Thyroid gland (tissue), 4 donors: Measurements from ENCODE around the gene PCK2. TPM values are rescaled to one million over a fixed set of nuclear protein-coding genes. Genes with fewer than 3 reads are reported as not detected.

Experiments used
- DNase-seq, 2 donors: peaks; one replicate each; pipeline ENCODE4 v3.0.0-alpha.2; 2019
- H3K27ac ChIP-seq, 3 donors: fragments of 200-600 bp; sonication (generic); 1 replicate in 2 of 3; 2 replicates in 1 of 3; pipeline ENCODE4 v1.5.1; 2016 to 2019; ENCODE audit warnings: mild to moderate bottlenecking in 1 of 3, moderate library complexity in 1 of 3
- H3K27me3 ChIP-seq: fragments of 200-600 bp; sonication (generic); one replicate; pipeline ENCODE4 v1.5.1; 2019
- H3K36me3 ChIP-seq, 2 donors: fragments of 200-600 bp; sonication (generic); one replicate each; pipeline ENCODE4 v1.5.1; 2016 to 2019
- H3K4me1 ChIP-seq, 2 donors: fragments of 200-600 bp; sonication (generic); one replicate each; pipeline ENCODE4 v1.5.1; 2017 to 2019
- H3K4me3 ChIP-seq, 3 donors: fragments of 200-600 bp; sonication (generic); replicated peaks in 1 of 3; 1 replicate in 2 of 3; 2 replicates in 1 of 3; pipeline ENCODE4 v1.5.1; 2016; ENCODE audit warnings: mild to moderate bottlenecking in 1 of 3
- H3K9me3 ChIP-seq: fragments of 200-600 bp; sonication (generic); one replicate; pipeline ENCODE4 v1.5.1; 2017
- POLR2A ChIP-seq, 2 donors: fragments of 450-650 bp; IDR thresholded peaks; one replicate each; pipeline ENCODE4 v1.6.1; 2017; ENCODE audit warnings: antibody characterized with exemption in 2 of 2, mild to moderate bottlenecking in 2 of 2, moderate library complexity in 1 of 2
- WGBS, 2 donors: methylation state at CpG; one replicate each; pipeline ENCODE4 v1.1.5; 2017; 5-methylcytosine and 5-hydroxymethylcytosine counted together
- intact Hi-C: fragments of 100-400 bp; cut with DNase I; formaldehyde crosslinking; loops from one replicate; pipeline ENCODE4 v1.15.1; 2023
- total RNA-seq, 4 donors: library from RNA; depleted of rRNA; stranded (reverse); fragments of >200 nt; gene quantifications; one replicate each; pipeline ENCODE4 v1.2.3, GENCODE V29; 2016
- TF ChIP-seq, protein P1 (sequence below), 6 experiments: fragments of 200-600 bp in 3 of 6; fragments of 450-650 bp in 3 of 6; sonication (generic) in 3 of 6; IDR thresholded peaks; one replicate each; pipeline ENCODE4 v1.5.1; 2016 to 2019; ENCODE audit warnings: antibody characterized with exemption in 6 of 6, mild to moderate bottlenecking in 2 of 6, inconsistent platforms in 1 of 6, moderate library complexity in 1 of 6

PCK2 gene
- total RNA-seq, 4 donors from 2014 or later = 29.8 to 47.4 (median 39.3) TPM

DNA sequence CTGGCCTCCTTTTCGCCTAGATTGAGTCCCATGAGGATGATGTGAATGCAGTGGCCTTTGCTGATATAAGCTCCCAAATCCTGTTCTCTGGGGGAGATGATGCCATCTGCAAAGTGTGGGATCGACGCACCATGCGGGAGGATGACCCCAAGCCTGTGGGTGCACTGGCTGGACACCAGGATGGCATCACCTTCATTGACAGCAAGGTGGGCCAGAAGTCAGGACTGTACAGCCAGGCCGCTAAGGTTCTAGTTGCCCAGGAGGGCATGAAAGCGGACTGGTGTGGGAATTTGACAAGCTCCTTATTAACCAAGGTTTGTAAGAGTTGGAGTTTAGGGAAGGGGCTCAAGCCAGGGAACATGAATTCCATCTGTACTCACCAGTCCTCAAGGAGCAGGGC lies 25.6 kb downstream of the PCK2 start:
- H3K4me1 ChIP-seq = peaks cover 13 to 14% of the 10 kb centered on the region in 2 donors
- intact Hi-C loops = no loop called here
- no peak overlapping the region for H3K4me3 ChIP-seq
- no peaks in the 10 kb centered on the region for H3K9me3 ChIP-seq
- 98 to 99% methylated on average over 6 of the region's 6 CpGs for WGBS, 2 donors
- peaks cover 55 to 69% of the 10 kb centered on the region in 2 donors for H3K36me3 ChIP-seq
- no peaks in the 10 kb centered on the region for H3K27me3 ChIP-seq
- no peak for DNase-seq
- H3K27ac ChIP-seq = no peak overlapping the region
- TF ChIP-seq, protein P1, sequence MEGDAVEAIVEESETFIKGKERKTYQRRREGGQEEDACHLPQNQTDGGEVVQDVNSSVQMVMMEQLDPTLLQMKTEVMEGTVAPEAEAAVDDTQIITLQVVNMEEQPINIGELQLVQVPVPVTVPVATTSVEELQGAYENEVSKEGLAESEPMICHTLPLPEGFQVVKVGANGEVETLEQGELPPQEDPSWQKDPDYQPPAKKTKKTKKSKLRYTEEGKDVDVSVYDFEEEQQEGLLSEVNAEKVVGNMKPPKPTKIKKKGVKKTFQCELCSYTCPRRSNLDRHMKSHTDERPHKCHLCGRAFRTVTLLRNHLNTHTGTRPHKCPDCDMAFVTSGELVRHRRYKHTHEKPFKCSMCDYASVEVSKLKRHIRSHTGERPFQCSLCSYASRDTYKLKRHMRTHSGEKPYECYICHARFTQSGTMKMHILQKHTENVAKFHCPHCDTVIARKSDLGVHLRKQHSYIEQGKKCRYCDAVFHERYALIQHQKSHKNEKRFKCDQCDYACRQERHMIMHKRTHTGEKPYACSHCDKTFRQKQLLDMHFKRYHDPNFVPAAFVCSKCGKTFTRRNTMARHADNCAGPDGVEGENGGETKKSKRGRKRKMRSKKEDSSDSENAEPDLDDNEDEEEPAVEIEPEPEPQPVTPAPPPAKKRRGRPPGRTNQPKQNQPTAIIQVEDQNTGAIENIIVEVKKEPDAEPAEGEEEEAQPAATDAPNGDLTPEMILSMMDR (IDR thresholded peaks at IDR 0.05) = no peak
- TF ChIP-seq POLR2A (IDR thresholded peaks at IDR 0.05) = no peak

DNA sequence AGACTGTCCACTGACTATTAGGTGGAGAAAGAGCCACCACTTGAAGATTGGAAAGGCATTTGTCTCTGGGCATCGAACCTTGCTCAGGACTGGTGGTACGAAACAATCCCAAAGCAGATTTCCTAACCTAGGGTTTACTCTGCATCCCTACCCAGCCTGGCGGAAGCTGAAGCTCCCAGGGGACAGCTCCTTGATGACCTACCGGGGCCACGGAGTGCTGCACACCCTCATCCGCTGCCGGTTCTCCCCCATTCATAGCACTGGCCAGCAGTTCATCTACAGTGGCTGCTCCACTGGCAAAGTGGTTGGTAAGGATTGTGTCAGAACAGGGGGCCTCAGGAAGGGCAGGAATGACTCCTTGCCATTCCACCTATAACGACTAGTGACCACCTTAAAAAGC lies 27.1 kb downstream of the PCK2 start:
- Histone ChIP-seq H3K4me1 (peaks cover 6 to 10% of the 10 kb centered on the region in 2 donors), H3K27ac (no peak overlapping the region), H3K4me3 (no peak overlapping the region), H3K36me3 (peaks cover 55 to 69% of the 10 kb centered on the region in 2 donors), H3K9me3 (no peaks in the 10 kb centered on the region), H3K27me3 (no peaks in the 10 kb centered on the region)
- DNase-seq = no peak
- TF ChIP-seq POLR2A (IDR thresholded peaks at IDR 0.05) = no peak
- TF ChIP-seq, protein P1 (IDR thresholded peaks at IDR 0.05) = no peak
- 94 to 96% methylated on average over 8 of the region's 8 CpGs for WGBS, 2 donors
- intact Hi-C loops = no loop called here

DNA sequence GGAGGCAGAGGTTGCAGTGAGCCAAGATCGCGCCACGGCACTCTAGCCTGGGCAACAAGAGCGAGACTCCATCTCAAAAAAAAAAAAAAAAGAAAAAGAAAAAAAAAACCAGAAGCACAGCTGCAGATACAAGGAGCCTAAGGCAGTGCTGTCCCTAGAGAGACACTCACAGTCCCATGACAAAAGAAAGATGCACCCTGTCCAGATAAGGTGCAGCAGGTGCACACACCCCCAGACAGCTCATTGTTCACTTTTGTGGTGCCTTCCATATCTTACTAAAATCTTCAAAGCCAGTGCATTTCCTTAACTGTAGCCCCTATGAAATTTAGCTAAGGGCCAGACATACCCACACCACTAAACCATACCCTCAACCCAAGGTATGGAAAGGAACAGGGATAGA lies 28.3 kb downstream of the PCK2 start:
- Histone ChIP-seq H3K36me3 (peaks cover 55 to 65% of the 10 kb centered on the region in 2 donors), H3K27ac (no peak overlapping the region), H3K9me3 (no peaks in the 10 kb centered on the region), H3K4me1 (no peaks in the 10 kb centered on the region), H3K27me3 (no peaks in the 10 kb centered on the region), H3K4me3 (no peak overlapping the region)
- WGBS, 2 donors = 94 to 96% methylated on average over 4 of the region's 4 CpGs
- DNase-seq = no peak
- intact Hi-C loops = no loop called here
- TF ChIP-seq, protein P1 (IDR thresholded peaks at IDR 0.05) = no peak
- TF ChIP-seq POLR2A (IDR thresholded peaks at IDR 0.05) = no peak

DNA sequence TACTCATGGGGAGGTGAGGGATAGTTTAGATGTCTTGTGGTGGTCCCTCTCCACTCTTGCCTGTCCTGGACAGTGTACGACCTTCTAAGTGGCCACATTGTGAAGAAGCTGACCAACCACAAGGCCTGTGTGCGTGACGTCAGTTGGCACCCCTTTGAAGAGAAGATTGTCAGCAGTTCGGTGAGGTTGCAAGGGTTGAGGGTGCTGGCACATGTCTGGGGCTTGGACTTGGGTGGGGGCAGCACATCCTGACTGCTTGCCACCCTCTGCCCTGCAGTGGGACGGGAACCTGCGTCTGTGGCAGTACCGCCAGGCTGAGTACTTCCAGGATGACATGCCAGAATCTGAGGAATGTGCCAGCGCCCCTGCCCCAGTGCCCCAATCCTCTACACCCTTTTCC lies 28.8 kb downstream of the PCK2 start:
- Histone ChIP-seq H3K4me3 (no peak overlapping the region), H3K27me3 (no peaks in the 10 kb centered on the region), H3K4me1 (no peaks in the 10 kb centered on the region), H3K36me3 (peaks cover 55 to 63% of the 10 kb centered on the region in 2 donors), H3K27ac (no peak overlapping the region), H3K9me3 (no peaks in the 10 kb centered on the region)
- 96% methylated on average over 8 of the region's 8 CpGs for WGBS, 2 donors
- no peak for TF ChIP-seq POLR2A (IDR thresholded peaks at IDR 0.05)
- TF ChIP-seq, protein P1 (IDR thresholded peaks at IDR 0.05) = no peak
- no peak for DNase-seq
- intact Hi-C loops = no loop called here

DNA sequence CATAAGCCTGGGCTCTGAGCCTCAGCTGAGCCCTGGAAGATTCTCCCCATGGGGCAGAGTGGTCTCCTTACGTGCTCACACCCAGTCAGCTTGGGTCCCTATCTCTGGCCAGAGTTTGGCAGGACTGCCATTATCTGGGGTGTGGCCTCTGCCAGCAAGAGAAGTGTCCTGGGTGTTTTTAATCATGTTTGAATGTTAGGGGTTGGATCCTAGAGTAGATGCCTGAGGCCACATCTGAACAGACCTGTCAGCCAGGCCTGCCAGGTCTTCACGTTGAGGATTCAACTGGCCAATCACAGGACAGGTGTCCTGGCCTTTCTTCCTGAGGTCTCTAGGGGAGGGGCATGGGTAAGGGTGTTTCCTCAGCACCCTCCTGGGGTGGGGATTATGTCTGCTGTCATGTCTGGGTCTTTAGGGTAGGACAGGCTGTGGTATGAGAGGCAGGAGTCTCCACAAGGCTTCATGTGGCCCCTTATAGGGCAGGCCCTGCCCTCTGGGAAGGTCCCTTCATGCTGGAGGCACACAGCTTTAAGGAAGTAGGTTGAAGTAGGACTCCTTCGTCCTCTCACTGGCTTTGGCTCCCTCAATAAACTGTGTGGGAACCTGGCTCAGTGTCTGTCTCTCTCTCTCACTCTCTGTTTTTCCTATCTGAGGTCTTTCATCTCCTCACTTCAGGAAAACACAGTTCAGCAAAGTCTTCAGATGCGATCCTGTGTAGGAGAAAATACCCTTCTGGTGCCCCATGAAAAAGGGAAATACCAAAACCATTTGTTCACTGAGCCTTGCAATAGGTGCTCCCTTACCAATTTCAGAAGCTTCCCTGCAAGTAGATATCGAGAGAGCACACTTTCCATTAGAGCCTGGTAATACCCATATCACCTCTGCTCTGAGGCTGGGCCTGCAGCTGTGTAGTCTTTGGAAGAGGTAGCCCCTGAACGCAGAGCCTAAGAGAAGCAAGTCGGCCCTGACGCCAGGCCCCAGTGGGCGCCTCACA lies 29.6 kb downstream of the PCK2 start:
- no peak overlapping the region for H3K27ac ChIP-seq
- intact Hi-C loops = no loop called here
- no peaks in the 10 kb centered on the region for H3K27me3 ChIP-seq
- H3K9me3 ChIP-seq = no peaks in the 10 kb centered on the region
- H3K4me3 ChIP-seq = no peak overlapping the region
- TF ChIP-seq, protein P1 (IDR thresholded peaks at IDR 0.05) = no peak
- no peak for TF ChIP-seq POLR2A (IDR thresholded peaks at IDR 0.05)
- 85 to 87% methylated on average over 9 of the region's 9 CpGs for WGBS, 2 donors
- peaks cover 47 to 55% of the 10 kb centered on the region in 2 donors for H3K36me3 ChIP-seq
- H3K4me1 ChIP-seq = no peaks in the 10 kb centered on the region
- no peak for DNase-seq
